ENCODE data around the gene LZTR1.

- TF ChIP-seq EP300 (IDR thresholded peaks at IDR 0.05) (no peak), POLR2A (IDR thresholded peaks at IDR 0.05) (no peak)
- TF ChIP-seq, protein P1, sequence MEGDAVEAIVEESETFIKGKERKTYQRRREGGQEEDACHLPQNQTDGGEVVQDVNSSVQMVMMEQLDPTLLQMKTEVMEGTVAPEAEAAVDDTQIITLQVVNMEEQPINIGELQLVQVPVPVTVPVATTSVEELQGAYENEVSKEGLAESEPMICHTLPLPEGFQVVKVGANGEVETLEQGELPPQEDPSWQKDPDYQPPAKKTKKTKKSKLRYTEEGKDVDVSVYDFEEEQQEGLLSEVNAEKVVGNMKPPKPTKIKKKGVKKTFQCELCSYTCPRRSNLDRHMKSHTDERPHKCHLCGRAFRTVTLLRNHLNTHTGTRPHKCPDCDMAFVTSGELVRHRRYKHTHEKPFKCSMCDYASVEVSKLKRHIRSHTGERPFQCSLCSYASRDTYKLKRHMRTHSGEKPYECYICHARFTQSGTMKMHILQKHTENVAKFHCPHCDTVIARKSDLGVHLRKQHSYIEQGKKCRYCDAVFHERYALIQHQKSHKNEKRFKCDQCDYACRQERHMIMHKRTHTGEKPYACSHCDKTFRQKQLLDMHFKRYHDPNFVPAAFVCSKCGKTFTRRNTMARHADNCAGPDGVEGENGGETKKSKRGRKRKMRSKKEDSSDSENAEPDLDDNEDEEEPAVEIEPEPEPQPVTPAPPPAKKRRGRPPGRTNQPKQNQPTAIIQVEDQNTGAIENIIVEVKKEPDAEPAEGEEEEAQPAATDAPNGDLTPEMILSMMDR (IDR thresholded peaks at IDR 0.05) = no peak
Measured at GRCh38 chr22:20944042-20944441, 38.1 kb upstream of the LZTR1 start.
